Mammary epithelial cell (primary cell): ENCODE results near the gene RABGAP1L.

Source experiments
- EZH2 ChIP-seq: IDR thresholded peaks from 2 replicates; pipeline ENCODE4 v1.6.1; 2012; ENCODE audit warnings: low read length, inconsistent platforms, borderline replicate concordance
- TF ChIP-seq, protein P1 (sequence below), 2 donors: IDR thresholded peaks in 1 of 2; conservative IDR thresholded peaks in 1 of 2; 2 replicates each; pipeline ENCODE4 v1.5.1; 2011 to 2012; ENCODE audit warnings: inconsistent platforms in 2 of 2, low read length in 2 of 2, mild to moderate bottlenecking in 2 of 2, control low read depth in 1 of 2, low read depth in 1 of 2; ENCODE audit not compliant: insufficient read depth in 1 of 2; ENCODE audit errors: extremely low read depth in 1 of 2

DNA sequence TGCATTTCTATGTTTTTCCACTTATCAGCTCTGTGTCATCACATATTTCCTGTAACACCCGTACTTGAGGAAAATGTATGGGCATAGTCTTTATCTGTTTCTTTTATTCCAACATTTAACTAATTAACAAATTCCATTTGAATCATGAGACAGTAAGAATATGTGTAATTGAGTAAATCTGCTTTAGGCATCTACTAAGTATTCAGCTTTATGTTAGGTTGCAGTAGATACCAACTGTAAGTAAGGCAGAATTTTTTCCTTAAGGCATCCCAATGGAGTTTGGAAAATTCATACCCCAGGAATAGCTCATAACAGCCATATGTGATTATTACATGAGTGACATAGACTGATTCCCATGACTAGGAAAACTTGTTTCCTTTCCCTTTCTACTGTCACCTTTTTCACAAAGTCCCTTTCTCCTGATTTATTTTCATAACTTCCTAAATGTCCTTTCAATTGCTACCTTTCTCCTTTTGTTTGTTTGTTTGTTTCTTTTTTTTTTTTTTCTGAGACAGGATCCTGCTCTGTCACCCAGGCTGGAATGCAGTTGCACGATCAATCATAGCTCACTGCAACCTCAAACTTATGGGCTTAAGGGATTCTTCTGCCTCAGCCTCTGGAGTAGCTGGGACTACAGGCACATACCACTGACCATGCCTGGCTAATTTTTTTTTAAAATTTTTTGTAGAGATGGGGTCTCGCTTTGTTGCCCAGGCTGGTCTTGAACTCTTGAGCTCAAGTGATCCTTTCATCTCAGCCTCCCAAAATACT lies 780.6 kb downstream of the RABGAP1L start:
- TF ChIP-seq, protein P1, sequence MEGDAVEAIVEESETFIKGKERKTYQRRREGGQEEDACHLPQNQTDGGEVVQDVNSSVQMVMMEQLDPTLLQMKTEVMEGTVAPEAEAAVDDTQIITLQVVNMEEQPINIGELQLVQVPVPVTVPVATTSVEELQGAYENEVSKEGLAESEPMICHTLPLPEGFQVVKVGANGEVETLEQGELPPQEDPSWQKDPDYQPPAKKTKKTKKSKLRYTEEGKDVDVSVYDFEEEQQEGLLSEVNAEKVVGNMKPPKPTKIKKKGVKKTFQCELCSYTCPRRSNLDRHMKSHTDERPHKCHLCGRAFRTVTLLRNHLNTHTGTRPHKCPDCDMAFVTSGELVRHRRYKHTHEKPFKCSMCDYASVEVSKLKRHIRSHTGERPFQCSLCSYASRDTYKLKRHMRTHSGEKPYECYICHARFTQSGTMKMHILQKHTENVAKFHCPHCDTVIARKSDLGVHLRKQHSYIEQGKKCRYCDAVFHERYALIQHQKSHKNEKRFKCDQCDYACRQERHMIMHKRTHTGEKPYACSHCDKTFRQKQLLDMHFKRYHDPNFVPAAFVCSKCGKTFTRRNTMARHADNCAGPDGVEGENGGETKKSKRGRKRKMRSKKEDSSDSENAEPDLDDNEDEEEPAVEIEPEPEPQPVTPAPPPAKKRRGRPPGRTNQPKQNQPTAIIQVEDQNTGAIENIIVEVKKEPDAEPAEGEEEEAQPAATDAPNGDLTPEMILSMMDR (conservative IDR thresholded peaks at IDR 0.05 in 1 of 2, IDR thresholded peaks at IDR 0.05 in 1 of 2; ENCODE audit: extremely low read depth in 1 of 2, insufficient read depth in 1 of 2, low read depth in 1 of 2, low read length in 2 of 2): no peak
- TF ChIP-seq EZH2: no peak
